Spleen (tissue), 7 donors: ENCODE data around the gene ERFE.

ENCODE experiments used
- POLR2A ChIP-seq, 3 donors: fragments of 450-650 bp; IDR thresholded peaks; one replicate each; pipeline ENCODE4 v1.5.1; 2017; ENCODE audit warnings: antibody characterized with exemption in 3 of 3, mild to moderate bottlenecking in 1 of 3
- TF ChIP-seq, protein P1 (sequence below), 11 experiments: fragments of 200-600 bp in 7 of 11; fragments of 450-650 bp in 4 of 11; sonication (generic) in 4 of 11; IDR thresholded peaks in 8 of 11; conservative IDR thresholded peaks in 3 of 11; 1 replicate in 7 of 11; 2 replicates in 4 of 11; pipeline versions ENCODE4 v1.4.0 to v1.8.0; 2016 to 2021; ENCODE audit warnings: antibody characterized with exemption in 11 of 11, inconsistent platforms in 4 of 11, mild to moderate bottlenecking in 1 of 11
- donor health status: DM: no; HTN: no; CAD: no; lungs with moderate emphysema.
- donor health status: DM: no; HTN: no; CAD: no.
- donor health status: DM: no; HTN: no; CAD: no.

DNA sequence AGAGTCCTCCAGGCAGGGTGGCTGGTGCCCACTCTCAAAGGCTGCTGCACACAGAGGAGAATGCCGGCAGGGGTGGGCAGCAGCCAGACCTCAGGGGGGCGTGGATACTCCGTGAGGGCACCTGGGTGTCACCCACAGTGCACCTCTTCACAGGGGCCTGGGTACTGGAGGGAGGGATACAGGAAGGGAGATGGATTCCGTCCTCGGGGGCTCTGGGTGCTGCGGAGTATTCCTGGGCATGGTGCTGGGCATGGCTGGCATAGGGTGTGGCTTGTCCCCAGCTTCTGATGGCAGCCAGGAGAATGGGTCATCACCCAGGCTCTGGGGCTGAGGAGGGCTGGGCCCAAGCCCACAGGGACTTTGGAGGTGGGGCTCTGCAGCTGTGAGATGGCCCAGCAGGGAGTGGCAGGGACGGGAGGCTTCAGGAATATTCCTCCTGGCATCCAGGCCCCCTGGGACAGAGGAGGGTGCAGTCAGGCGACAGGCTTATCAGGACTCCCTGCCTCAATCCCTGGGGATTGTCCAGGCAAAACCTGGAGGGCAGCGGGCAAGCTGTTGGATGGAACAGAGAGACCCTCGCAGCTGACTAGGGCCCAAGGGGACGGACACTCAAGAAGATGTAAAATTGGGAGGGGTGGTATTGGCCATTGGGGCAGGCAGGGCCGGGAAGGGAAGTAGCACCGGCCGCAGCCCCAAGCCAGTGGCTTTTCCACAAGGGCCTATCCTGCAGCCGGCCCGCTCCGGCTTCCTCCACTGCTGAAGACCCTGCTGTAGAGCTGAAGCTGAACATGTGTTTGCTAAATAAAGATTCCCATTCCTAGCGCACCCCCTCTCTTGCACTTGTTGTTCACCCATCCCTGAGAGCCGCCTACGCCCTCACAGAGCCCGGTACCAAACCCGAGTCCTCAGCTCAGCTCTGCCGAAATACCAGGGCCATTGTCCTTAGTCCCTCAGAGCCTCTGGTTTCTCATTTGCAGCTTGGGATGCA is 26.0 kb upstream of the ERFE start:
- TF ChIP-seq, protein P1, sequence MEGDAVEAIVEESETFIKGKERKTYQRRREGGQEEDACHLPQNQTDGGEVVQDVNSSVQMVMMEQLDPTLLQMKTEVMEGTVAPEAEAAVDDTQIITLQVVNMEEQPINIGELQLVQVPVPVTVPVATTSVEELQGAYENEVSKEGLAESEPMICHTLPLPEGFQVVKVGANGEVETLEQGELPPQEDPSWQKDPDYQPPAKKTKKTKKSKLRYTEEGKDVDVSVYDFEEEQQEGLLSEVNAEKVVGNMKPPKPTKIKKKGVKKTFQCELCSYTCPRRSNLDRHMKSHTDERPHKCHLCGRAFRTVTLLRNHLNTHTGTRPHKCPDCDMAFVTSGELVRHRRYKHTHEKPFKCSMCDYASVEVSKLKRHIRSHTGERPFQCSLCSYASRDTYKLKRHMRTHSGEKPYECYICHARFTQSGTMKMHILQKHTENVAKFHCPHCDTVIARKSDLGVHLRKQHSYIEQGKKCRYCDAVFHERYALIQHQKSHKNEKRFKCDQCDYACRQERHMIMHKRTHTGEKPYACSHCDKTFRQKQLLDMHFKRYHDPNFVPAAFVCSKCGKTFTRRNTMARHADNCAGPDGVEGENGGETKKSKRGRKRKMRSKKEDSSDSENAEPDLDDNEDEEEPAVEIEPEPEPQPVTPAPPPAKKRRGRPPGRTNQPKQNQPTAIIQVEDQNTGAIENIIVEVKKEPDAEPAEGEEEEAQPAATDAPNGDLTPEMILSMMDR (IDR thresholded peaks at IDR 0.05 in 8 of 11, conservative IDR thresholded peaks at IDR 0.05 in 3 of 11): no peak
- no peak for TF ChIP-seq POLR2A (IDR thresholded peaks at IDR 0.05)
